SIG-M5 treated with dmso at 0.1 percent for 504 hours (cell line): ENCODE measurements around the gene EHMT1.
"Not testable (repeated sequence)": the region's sequence is repeated elsewhere in the genome, so short reads cannot be mapped to it uniquely, and the experiment has no call there.

ENCODE experiments used
- DNase-seq: peaks from one replicate; lab custom pipeline; 2025; ENCODE audit not compliant: unreplicated experiment; lab: John Stamatoyannopoulos, UW

The EHMT1 gene

DNA sequence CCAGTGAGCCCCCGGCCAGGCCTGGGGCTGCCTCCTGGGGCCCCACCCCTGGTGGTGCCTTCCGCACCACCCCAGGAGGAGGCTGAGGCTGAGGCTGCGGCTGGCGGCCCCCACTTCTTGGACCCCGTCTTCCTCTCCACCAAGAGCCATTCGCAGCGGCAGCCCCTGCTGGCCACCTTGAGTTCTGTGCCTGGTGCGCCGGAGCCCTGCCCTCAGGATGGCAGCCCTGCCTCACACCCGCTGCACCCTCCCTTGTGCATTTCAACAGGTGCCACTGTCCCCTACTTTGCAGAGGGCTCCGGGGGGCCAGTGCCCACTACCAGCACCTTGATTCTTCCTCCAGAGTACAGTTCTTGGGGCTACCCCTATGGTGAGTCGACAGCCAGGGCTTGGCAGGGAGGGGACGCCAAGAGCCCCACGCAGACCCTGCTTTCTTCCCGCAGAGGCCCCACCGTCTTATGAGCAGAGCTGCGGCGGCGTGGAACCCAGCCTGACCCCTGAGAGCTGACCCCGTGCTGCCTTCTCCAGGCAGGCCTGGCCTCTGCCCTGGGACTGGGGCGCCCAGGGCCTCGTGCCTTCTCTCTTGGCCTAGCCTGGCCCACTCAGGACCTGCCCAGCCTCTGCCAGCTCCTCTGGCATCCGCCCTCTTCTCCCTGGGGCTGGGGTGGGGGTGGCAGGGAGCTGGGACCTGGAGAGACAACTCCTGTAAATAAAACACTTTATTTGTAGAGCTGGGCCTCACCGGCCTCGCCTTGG, 4.0 kb upstream of the EHMT1 start:
- DNase-seq = no peak

DNA sequence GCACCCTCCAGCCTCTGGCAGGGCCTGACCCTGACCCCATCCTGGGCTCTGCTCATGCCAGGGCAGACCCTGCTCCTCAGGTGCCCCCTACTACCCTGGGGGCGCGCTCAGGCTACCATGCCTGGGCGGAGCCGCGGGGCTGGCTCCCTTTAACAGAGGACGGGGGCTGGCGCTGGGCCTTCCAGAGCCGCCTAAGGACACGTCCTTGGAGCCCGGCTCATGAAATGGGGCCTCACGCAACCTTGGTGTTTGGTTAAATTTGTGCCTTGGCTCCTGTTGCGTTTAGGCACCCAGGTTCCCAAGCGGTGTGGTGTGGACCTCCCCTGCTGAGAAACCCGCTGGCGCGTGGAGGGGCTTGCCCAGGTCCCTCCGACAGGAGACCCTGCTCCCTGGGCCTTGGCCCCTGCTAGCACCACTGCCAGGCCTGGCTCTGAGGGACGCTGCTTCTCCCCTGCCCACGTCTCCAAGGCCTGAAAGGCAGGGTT, 3.4 kb upstream of the EHMT1 start:
- DNase-seq = no peak

DNA sequence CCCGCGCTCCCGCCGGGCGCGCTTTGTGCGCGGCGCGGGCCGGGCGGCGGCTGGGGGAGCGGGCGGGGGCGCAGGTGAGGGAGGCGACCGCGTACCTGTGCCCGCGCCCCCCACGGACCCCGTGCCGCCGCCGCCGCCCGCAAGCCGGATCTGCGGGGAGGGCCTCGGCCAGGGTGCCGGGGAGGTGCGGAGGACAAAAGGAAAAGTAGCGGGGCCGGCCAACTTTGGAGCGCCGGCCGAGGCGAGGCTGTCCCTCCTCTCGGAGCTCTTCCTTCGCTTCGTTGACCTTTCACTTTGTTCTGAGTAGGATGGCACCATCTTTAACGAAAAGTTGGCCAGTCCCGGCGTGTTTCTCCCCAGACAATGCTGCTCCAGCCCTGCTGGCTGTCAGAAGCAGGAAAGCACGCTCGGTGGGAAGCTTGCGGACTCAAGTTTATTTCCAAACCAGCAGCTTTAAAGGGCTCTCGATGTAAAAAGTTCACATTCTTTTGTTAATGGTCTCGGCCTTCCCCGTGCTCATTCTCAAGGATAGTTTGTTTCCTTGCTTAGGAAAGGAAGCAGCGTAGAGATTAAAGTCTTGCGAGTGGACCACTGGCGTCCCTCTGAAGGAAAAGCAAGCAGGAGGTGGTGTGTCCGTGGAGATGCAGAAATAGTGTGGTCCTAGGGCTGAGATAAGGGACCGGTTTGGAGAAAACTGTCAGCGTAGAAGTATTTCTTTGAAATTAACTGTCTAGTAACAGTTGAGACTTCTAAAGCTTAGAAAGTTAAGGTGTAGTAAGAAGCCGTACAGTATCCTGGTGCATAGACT, 639 bp downstream of the EHMT1 start:
- no peak for DNase-seq

DNA sequence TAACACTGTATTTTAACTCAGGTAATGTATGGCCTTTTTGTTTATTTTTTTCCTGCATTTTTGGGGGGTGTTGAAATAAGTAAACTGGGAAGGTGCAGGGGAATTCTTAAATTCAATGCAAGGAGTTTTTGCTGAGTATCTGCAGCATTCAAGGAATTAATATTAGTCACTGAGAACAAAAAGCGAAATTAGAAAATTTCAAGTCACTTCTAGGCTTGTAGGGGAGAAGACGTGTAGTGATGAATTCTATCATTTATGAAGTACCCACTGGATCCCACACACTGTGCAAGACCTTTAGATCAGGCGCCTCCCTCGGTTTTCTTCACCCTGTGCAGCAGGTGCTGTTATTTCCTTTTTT, 1.2 kb downstream of the EHMT1 start:
- no peak for DNase-seq

DNA sequence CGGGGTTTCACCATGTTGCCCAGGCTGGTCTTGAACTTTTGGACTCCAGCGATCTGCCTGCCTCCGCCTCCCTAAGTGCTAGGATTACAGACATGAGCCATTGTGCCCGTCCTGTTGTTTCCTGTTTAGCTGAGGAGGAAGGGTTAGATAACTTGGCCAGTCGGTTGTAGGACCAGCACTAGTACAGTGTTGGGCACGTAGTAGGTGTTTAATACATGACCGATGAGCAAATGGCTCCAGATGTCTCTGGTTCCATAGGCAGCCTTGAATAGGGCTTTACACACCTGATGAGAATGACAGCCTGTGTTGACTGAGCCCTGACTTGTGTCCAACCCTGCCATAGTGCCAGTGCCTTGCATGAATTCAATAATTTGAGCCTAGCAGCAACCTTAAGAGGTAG, 1.8 kb downstream of the EHMT1 start:
- no peak for DNase-seq

DNA sequence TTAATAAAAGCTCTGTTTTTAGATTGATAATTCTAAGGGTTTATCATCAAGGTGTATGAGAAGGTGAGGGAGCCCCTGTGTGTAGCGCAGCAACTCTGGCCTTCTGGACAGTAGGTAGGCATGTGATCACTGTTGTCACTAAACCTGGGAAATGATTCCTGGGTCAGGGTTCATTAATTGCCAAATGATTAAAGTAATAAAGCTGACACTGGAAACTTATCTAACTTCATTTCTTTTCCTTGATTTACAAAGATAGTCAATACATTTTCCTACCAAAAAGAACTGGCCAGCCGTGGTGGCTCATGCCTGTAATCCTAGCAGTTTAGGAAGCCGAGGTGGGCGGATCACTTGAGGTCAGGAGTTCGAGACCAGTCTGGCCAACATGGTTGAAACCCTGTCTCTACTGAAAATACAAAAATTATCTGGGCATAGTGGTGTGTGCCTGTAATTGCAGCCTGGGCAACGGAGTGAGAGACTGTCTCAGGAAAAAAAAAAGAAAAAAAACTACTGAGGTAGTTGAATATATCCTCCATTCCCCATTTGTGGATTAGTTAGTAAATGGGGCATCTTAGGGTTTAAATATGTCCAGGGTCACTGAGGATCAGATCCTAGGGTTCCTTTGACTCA, 2.4 kb downstream of the EHMT1 start:
- no peak for DNase-seq

DNA sequence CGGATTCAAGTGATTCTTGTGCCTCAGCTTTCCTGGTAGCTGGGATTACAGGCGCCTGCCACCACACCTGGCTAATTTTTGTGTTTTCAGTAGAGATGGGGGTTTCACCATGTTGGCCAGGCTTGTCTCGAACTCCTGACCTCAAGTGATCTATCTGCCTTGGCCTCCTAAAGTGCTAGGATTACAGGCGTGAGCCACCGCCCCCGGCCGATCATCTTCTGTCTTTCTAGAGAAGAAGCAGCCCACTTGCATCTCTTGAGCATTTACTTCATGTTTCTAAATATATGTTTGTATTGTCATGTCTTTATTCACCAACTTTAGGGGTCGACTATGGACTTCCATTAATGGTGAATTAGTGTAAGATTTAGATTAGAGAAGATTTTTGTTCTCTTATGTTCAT, 3.4 kb downstream of the EHMT1 start:
- DNase-seq = not testable (repeated sequence)

DNA sequence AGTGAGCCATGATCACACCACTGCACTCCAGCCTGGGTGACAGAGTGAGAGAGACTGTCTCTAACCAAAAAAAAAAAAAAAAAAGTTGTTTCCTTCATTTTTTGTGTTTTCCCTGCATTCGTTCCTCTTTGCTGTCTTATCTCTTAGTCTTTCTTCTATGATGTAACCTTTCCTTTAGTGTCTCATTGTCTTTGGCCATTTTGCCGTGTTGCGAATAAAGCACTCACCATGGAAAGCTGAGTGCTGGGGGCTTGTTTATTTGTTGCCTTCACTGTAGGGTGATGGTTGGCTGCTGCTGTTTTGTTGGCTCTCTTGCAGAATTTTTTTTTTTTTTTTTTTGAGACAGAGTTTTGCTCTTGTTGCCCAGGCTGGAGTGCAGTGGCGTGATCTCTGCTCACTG, 7.7 kb downstream of the EHMT1 start:
- peak; percentile 30 for DNase-seq

DNA sequence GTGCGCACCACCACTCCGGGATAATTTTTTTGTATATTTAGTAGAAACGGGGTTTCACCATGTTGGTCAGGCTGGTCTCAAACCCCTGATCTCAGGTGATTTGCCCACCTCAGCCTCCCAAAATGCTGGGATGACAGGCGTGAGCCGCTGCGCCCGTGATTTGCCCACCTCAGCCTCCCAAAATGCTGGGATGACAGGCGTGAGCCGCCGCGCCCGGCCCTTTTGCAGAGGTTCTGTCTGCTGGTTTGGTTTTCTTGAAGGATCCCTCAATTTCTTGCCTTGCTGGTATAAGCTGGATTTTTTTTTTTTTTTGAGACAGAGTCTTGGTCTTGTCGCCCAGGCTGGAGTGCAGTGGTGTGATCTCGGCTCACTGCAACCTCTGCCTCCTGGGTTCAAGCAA, 8.6 kb downstream of the EHMT1 start:
- DNase-seq = not testable (repeated sequence)

DNA sequence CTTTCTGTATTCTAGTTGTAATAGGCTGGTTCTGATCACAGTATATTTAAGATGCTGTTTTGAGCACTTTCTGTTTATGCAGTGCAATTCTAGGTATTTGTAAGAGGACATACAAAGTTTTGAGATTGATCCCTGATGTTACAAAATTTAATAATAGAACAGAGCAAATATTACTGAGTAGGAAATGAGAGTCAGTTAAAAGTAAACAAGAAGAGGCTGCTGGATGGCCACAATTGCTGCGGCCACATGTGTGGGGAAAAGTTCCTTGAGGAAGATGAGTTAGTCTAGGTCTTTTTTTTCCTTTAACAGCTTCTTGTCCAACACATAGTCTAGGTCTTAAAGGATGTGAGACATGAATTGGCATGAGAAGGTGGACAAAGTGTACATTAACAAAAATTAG, 11.3 kb downstream of the EHMT1 start:
- DNase-seq = no peak

DNA sequence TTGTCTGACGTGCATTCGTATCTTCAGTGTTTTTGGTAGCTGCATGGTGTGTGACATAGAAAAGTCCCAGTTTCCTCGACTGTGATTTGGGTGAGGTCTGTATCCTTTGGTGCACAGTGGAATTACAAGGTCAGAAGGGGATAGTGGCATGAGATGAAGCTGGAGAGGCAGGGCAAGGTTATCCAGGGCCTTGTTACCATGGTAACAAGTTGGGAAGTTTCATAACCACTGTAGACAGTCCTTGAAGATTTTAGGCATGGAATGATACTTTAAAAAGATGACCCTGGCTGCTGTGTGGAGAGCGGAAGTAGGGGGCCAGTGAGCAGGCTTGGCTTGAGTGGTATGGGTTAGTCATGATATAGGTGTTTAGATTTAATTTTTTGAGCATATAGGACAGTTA, 11.9 kb downstream of the EHMT1 start:
- DNase-seq = no peak

DNA sequence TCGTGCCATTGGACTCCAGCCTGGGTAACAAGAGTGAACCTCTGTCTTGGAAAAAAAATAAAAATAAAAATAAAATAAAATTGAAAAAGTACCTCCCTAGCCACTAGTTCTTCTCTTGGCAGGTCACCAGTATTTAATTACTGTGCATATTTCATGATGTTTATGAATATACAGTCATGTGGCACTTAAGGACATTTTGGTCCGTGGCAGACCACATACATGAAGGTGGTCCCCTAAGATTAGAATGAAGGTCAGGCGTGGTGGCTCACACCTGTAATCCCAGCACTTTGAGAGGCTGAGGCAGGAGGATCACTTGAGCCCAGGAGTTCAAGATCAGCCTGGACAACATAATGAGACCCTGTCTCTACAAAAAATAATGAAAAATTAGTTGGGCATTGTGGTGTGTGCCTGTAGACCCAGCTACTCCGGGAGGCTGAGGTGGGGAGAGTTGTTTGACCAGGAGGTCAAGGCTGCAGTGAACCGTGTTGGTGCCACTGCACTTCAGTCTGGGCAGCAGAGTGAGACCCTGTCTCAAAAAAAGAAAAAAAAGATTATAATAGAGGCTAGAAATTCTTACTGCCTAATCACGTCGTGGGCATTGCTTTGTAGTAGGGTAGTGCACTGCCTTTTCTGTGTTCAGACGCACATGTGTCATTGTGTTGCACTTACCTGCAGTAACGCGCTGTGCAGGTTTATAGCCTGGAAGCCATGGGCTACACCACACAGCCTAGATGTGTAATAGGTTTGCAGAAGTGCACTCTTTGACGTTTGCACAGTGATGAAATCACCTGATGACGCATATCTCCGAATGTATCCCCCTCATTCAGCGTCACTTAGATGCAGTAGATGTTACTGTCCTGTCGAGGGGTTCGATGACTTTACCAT, 12.8 kb downstream of the EHMT1 start:
- DNase-seq = no peak

DNA sequence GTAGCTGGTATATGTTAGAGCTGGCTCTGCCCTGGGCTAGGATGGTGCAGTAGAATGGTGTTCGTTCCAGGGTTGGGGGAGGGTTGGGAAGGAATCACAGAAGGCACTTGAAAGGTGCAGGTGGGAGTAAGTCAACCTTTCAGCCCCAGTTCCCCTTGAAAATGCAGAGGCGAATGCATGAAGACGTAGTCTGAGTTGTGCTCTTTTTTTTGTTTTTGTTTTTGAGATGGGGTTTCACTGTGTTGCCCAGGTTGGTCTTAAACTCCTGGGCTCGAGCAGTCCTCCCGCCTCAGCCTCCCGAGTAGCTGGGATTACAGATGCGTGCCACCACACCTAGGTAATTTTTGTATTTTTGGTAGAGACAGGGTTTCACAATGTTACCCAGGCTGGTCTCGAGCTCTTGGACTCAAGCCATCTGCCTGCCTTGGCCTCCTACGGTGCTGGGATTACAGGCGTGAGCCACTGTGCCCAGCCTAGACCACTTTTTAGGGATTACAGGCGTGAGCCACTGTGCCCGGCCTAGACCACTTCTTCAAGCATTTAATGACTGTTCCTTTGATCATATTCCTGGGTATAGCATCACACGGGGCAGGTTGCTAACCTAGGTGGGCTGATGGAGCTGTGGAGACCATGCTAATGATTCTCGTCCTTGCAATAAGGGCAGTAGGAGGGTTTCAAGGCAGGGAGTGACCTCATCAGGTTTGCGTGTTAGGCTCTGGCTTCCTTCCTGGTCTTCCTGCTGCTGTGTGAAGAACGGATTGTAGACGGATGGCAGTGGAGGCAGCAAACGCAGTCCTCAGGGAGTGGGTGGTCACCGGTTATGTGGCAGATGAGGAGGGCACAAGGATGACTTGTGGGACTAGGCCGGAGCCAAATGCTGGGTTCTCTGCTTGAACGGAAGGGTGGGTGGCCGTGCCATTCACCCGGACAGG, 13.7 kb downstream of the EHMT1 start:
- DNase-seq = no peak

DNA sequence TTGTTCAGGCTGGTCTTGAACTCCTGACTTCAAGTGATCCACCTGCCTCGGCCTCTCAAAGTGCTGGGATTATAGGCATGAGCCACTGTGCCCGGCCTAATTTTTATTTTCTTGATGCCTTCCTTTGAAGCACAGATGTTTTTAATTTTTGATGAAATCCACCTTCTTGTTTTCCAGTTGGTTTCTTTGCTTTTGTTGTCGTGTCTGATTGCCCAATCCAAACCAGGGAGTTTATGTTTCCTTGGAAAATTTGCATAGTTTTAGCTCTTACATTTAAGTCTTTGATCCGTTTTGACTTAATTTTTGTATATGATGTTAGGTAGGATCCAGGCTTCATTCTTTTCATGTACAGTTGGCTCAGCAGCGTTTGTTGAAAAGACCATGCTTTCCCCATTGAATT, 15.2 kb downstream of the EHMT1 start:
- DNase-seq = no peak

DNA sequence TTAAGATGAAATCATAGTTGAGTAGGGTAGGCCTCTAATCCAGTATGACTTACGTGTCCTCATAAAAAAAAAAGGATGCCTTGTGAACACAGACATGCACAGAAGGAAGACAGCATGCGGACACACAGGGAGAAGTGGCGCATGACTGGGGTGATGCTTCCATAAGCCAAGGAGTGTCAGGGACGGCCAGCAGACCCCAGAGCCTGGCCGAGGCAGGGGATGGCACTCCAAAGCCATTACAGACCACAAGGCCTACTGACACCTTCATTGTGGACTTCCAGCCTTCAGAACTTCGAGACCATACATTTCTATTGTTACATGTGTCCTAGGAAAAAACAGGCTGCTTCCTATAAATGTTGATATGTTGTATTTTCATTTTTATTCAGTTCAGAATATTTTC, 19.9 kb downstream of the EHMT1 start:
- no peak for DNase-seq

DNA sequence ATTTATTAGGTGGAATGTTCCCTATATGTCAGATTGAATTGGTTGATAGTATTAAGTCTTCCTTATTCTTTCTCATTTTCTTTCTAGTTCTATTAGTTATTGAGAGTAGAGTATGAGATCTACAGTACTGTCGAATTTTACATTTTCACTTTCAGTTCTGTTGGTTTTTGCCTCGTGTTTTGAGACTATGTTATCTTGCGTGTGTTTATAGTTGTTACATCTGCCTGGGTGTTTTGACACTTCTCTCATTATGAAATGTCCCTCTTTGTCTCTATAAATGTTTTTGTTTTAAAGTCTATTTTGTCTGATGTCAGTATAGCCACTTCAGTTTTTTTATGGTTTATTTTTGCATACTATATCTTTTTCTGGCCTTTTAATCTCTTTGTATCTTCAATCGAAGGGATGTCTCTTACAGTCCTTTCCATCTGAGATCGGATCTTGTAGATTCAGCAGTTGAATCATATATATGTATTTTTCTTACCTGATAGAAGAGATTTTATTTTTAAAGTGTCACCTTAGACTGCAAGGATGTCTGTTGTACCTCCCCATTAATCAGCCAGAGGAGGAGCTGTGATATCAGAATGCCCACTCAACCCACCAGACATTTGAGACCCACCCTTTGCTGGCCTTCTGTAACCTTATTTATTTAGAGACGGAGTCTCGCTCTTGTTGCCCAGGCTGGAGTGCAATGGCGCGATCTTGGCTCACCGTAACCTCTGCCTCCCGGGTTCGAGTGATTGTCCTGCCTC, 20.7 kb downstream of the EHMT1 start:
- no peak for DNase-seq

DNA sequence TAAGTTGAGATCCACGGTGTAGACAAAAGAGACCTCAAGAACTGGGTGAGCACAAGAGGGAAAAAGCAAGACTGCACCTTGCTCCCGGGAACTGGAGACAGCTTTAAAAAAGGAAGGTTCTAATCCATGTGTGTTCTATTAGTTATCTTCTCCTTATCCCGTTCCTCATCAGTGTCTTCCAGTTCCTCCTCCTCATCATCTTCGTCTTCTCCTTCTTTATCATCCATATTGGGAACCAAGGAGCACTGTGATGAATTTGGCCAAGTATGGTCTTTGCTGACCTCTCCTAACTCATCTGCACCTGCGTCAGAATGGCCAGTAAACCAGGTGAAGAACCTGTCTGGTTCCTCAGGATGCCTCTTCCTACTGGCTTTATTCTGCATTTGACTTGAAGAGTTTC, 22.1 kb downstream of the EHMT1 start:
- DNase-seq = no peak

DNA sequence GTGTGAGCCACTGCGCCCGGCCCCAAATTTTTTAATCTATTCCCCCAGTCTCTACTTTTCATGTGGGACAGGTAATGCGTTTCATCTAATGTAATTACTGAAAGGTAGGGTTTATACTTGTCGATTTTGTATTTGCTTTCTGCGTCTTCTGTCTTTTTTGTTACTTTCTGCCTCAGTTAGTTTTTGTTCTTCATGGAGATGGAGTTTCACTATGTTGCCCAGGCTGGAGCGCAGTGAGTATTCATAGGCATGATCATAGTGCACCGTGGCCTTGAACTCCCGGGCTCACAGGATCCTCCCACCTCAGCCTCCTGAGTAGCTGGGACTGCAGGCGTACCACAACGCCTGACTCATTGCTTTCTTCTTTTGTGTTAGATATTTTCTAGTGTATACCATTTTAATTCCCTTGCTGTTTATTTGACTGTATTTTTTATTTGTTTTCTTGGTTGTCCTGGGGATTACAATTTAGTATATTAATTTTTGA, 23.4 kb downstream of the EHMT1 start:
- no peak for DNase-seq

DNA sequence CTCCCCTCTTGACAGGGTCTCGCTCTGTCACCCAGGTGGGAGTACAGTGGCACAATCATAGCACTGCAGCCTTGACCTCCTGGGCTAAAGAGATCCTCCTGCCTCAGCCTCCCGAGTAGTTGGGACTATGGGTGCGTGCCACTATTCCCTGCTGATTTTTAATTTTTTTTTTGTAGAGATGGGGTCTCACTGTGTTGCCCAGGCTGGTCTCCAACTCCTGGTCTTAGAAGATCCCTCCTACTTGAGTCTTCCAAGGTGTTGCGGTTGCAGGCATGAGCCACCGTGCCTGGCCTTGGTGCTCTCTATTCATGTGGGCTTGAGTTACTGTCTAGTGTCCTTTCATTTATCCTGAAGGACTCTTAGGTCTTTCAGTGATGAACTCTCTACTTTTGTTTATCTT, 24.1 kb downstream of the EHMT1 start:
- no peak for DNase-seq
